Stimulated activated naive B cell treated with anti-CD40 and anti-IgM and Interleukin-4, amounts not matched to agents 10 μg/mL and 1 μg/mL and 100 μg/mL, for 72 hours (primary cell): ENCODE results near the gene RACK1.

Experiments
- ATAC-seq, 2 donors: fragments of 150-1000 bp; cut with Tn5 transposase; replicated peaks; 2 replicates each; pipeline ENCODE4 v1.10.0; 2021; ENCODE audit warnings: moderate library complexity in 1 of 2
- DNase-seq: peaks from one replicate; pipeline ENCODE4 v3.0.0; 2021
- H3K27ac Mint-ChIP-seq: one replicate; pipeline ENCODE4 v1.8.0; 2022; ENCODE audit warnings: mild to moderate bottlenecking, mixed read lengths
- H3K27me3 Mint-ChIP-seq, 2 donors: one replicate each; pipeline ENCODE4 v1.8.0; 2022; ENCODE audit warnings: mixed read lengths in 2 of 2
- H3K36me3 Mint-ChIP-seq, 2 donors: one replicate each; pipeline ENCODE4 v1.8.0; 2022; ENCODE audit warnings: mixed read lengths in 2 of 2, mild to moderate bottlenecking in 1 of 2
- H3K4me1 Mint-ChIP-seq, 2 donors: one replicate each; pipeline ENCODE4 v1.8.0; 2022; ENCODE audit warnings: mixed read lengths in 2 of 2, mild to moderate bottlenecking in 1 of 2
- H3K4me3 Mint-ChIP-seq, 2 donors: one replicate each; pipeline ENCODE4 v1.8.0; 2022; ENCODE audit warnings: mild to moderate bottlenecking in 2 of 2, mixed read lengths in 2 of 2, moderate library complexity in 1 of 2
- H3K9me3 Mint-ChIP-seq, 2 donors: one replicate each; pipeline ENCODE4 v1.8.0; 2022; ENCODE audit warnings: mixed read lengths in 2 of 2, mild to moderate bottlenecking in 1 of 2

The RACK1 gene

GRCh38 chr5:181195249-181195761 lies 48.4 kb downstream of the RACK1 start:
- Mint-ChIP-seq H3K4me3 (no peak overlapping the region), H3K27ac (no peak overlapping the region), H3K9me3 (peaks cover 0 to 1% of the 10 kb centered on the region in 2 donors), H3K27me3 (peaks cover 6% of the 10 kb centered on the region in 2 donors), H3K36me3 (peaks cover 12 to 13% of the 10 kb centered on the region in 2 donors), H3K4me1 (peaks cover 46 to 68% of the 10 kb centered on the region in 2 donors)
- ATAC-seq (no peak), DNase-seq (no peak)

- ATAC-seq = no peak
- H3K4me1 Mint-ChIP-seq = peaks cover 45 to 67% of the 10 kb centered on the region in 2 donors
- peaks cover 15 to 17% of the 10 kb centered on the region in 2 donors for H3K36me3 Mint-ChIP-seq
- no peak for DNase-seq
- H3K9me3 Mint-ChIP-seq = peaks cover 0 to 1% of the 10 kb centered on the region in 2 donors
- no peak overlapping the region for H3K4me3 Mint-ChIP-seq
- H3K27me3 Mint-ChIP-seq = peaks cover 6% of the 10 kb centered on the region in 2 donors
- H3K27ac Mint-ChIP-seq = no peak overlapping the region
These were observed 49.0 kb downstream of the RACK1 start for GRCh38 chr5:181194489-181195248.

GRCh38 chr5:181193656-181194055 lies 50.0 kb downstream of the RACK1 start:
- peaks cover 42 to 64% of the 10 kb centered on the region in 2 donors for H3K4me1 Mint-ChIP-seq
- H3K9me3 Mint-ChIP-seq = peaks cover 0 to 1% of the 10 kb centered on the region in 2 donors
- no peak for DNase-seq
- peaks cover 19 to 22% of the 10 kb centered on the region in 2 donors for H3K36me3 Mint-ChIP-seq
- ATAC-seq = no peak
- no peak overlapping the region for H3K27ac Mint-ChIP-seq
- no peak overlapping the region for H3K4me3 Mint-ChIP-seq
- peaks cover 10 to 11% of the 10 kb centered on the region in 2 donors for H3K27me3 Mint-ChIP-seq

GRCh38 chr5:181192337-181193046 lies 51.2 kb downstream of the RACK1 start:
- Mint-ChIP-seq H3K36me3 (peaks cover 28 to 34% of the 10 kb centered on the region in 2 donors), H3K4me1 (peaks cover 44 to 64% of the 10 kb centered on the region in 2 donors), H3K4me3 (peak overlapping the region; percentile 90 to 95), H3K27me3 (peaks cover 15% of the 10 kb centered on the region in 2 donors), H3K27ac (peak overlapping the region; percentile 100), H3K9me3 (peaks cover 0 to 3% of the 10 kb centered on the region in 2 donors)
- no peak for ATAC-seq
- no peak for DNase-seq

- Mint-ChIP-seq H3K9me3 (peaks cover 0 to 3% of the 10 kb centered on the region in 2 donors), H3K27me3 (peaks cover 15% of the 10 kb centered on the region in 2 donors), H3K36me3 (peaks cover 28 to 40% of the 10 kb centered on the region in 2 donors), H3K4me1 (peaks cover 43 to 62% of the 10 kb centered on the region in 2 donors), H3K27ac (peak overlapping the region; percentile 100), H3K4me3 (peak overlapping the region; percentile 90 to 95)
- DNase-seq (peak; percentile 95), ATAC-seq (peak; percentile 64 to 73)
These were observed 52.0 kb downstream of the RACK1 start for GRCh38 chr5:181191526-181192336.

GRCh38 chr5:181190711-181191525 lies 52.8 kb downstream of the RACK1 start:
- H3K27me3 Mint-ChIP-seq = peaks cover 15% of the 10 kb centered on the region in 2 donors
- H3K4me1 Mint-ChIP-seq = peaks cover 46 to 64% of the 10 kb centered on the region in 2 donors
- DNase-seq (peak; percentile 29), ATAC-seq (peak; percentile 10 to 15)
- H3K9me3 Mint-ChIP-seq = peaks cover 0 to 3% of the 10 kb centered on the region in 2 donors
- peak overlapping the region; percentile 100 for H3K27ac Mint-ChIP-seq
- H3K4me3 Mint-ChIP-seq = peak overlapping the region; percentile 90 to 95
- H3K36me3 Mint-ChIP-seq = peaks cover 28 to 42% of the 10 kb centered on the region in 2 donors

GRCh38 chr5:181189962-181190710 lies 53.6 kb downstream of the RACK1 start:
- Mint-ChIP-seq H3K36me3 (peaks cover 27 to 45% of the 10 kb centered on the region in 2 donors), H3K27ac (peak overlapping the region; percentile 100)

GRCh38 chr5:181189363-181189961 lies 54.2 kb downstream of the RACK1 start:
- DNase-seq = peak; percentile 64
- peak overlapping the region; percentile 90 to 95 for H3K4me3 Mint-ChIP-seq
- peaks cover 27 to 45% of the 10 kb centered on the region in 2 donors for H3K36me3 Mint-ChIP-seq
- peaks cover 49 to 74% of the 10 kb centered on the region in 2 donors for H3K4me1 Mint-ChIP-seq
- H3K9me3 Mint-ChIP-seq = peaks cover 0 to 4% of the 10 kb centered on the region in 2 donors
- peaks cover 15% of the 10 kb centered on the region in 2 donors for H3K27me3 Mint-ChIP-seq
- peak; percentile 28 to 35 for ATAC-seq
- peak overlapping the region; percentile 100 for H3K27ac Mint-ChIP-seq

More at GRCh38 chr5:181189962-181190710, 53.6 kb downstream of the RACK1 start:
- peak; percentile 5 to 7 for ATAC-seq
- Mint-ChIP-seq H3K9me3 (peaks cover 0 to 4% of the 10 kb centered on the region in 2 donors), H3K27me3 (peaks cover 15% of the 10 kb centered on the region in 2 donors), H3K4me3 (peak overlapping the region; percentile 90 to 95), H3K4me1 (peaks cover 49 to 70% of the 10 kb centered on the region in 2 donors)
- peak; percentile 31 for DNase-seq

- Mint-ChIP-seq H3K4me1 (peaks cover 53 to 79% of the 10 kb centered on the region in 2 donors), H3K27me3 (peaks cover 15% of the 10 kb centered on the region in 2 donors), H3K4me3 (peak overlapping the region; percentile 90 to 95), H3K36me3 (peaks cover 30 to 48% of the 10 kb centered on the region in 2 donors), H3K9me3 (peaks cover 0 to 4% of the 10 kb centered on the region in 2 donors), H3K27ac (peak overlapping the region; percentile 100)
- DNase-seq (peak; percentile 74), ATAC-seq (peak; percentile 14 to 17)
These were observed 54.9 kb downstream of the RACK1 start for GRCh38 chr5:181188700-181189362.

- H3K27me3 Mint-ChIP-seq = peaks cover 15% of the 10 kb centered on the region in 2 donors
- H3K9me3 Mint-ChIP-seq = peaks cover 0 to 4% of the 10 kb centered on the region in 2 donors
- peak overlapping the region; percentile 100 for H3K27ac Mint-ChIP-seq
- H3K4me1 Mint-ChIP-seq = peaks cover 50 to 73% of the 10 kb centered on the region in 2 donors
- peaks cover 32 to 51% of the 10 kb centered on the region in 2 donors for H3K36me3 Mint-ChIP-seq
- H3K4me3 Mint-ChIP-seq = peak overlapping the region; percentile 90 to 95
- ATAC-seq (no peak), DNase-seq (peak; percentile 53)
These were observed 56.0 kb downstream of the RACK1 start for GRCh38 chr5:181187500-181188213.

- peak overlapping the region; percentile 100 for H3K27ac Mint-ChIP-seq
- H3K4me3 Mint-ChIP-seq = peak overlapping the region; percentile 52 to 90
- peaks cover 30 to 49% of the 10 kb centered on the region in 2 donors for H3K36me3 Mint-ChIP-seq
- no peak for ATAC-seq
- peaks cover 15% of the 10 kb centered on the region in 2 donors for H3K27me3 Mint-ChIP-seq
- peaks cover 0 to 4% of the 10 kb centered on the region in 2 donors for H3K9me3 Mint-ChIP-seq
- H3K4me1 Mint-ChIP-seq = peaks cover 52 to 73% of the 10 kb centered on the region in 2 donors
- no peak for DNase-seq
These were observed 56.7 kb downstream of the RACK1 start for GRCh38 chr5:181186986-181187499.
